Keratinocyte (primary cell): ENCODE results near the gene SOX18.

Source experiments
- CTCF ChIP-seq, 3 experiments: IDR thresholded peaks in 1 of 3; conservative IDR thresholded peaks in 1 of 3; optimal IDR thresholded peaks in 1 of 3; 2 replicates in 2 of 3; 3 replicates in 1 of 3; pipeline versions ENCODE3 to v1.5.1; 2011; ENCODE audit warnings: low read length in 3 of 3, mild to moderate bottlenecking in 3 of 3, moderate library complexity in 2 of 3, control low read depth in 1 of 3, inconsistent platforms in 1 of 3; ENCODE audit not compliant: insufficient read depth in 2 of 3; ENCODE audit errors: extremely low read depth in 1 of 3
- EZH2 ChIP-seq: IDR thresholded peaks from one replicate; pipeline ENCODE4 v1.6.1; 2012; ENCODE audit warnings: inconsistent platforms, mild to moderate bottlenecking, low read length, moderate library complexity

- TF ChIP-seq CTCF (optimal IDR thresholded peaks at IDR 0.05 in 1 of 3, IDR thresholded peaks at IDR 0.05 in 1 of 3, conservative IDR thresholded peaks at IDR 0.05 in 1 of 3; ENCODE audit: extremely low read depth in 1 of 3, insufficient read depth in 2 of 3, low read length in 3 of 3) (no peak), EZH2 (no peak)
Measured at GRCh38 chr20:64006902-64007301, 42.5 kb downstream of the SOX18 start.
